Measurements from ENCODE around the gene UNC119B. TPM values are rescaled to one million over a fixed set of nuclear protein-coding genes. Genes with fewer than 3 reads are reported as not detected.

Gene UNC119B
- total and polyA plus RNA-seq, 2 experiments from 2014 or later = 9.9 to 51.3 TPM

GRCh38 chr12:120697344-120697743, 12.9 kb upstream of the UNC119B start:
- H3K4me1 ChIP-seq (ENCODE audit: insufficient read depth) = peaks cover 22% of the 10 kb centered on the region
- Mint-ChIP-seq H3K4me3 (no peak overlapping the region), H3K4me1 (peaks cover 21% of the 10 kb centered on the region), H3K36me3 (ENCODE audit: low read depth) (peaks cover 79% of the 10 kb centered on the region), H3K27me3 (ENCODE audit: insufficient read depth, low read depth, poor library complexity) (peaks cover 3% of the 10 kb centered on the region), H3K27ac (no peak overlapping the region), H3K9me3 (no peaks in the 10 kb centered on the region)
- no peak for ATAC-seq
- no peak overlapping the region for H2AFZ ChIP-seq
- no peaks in the 10 kb centered on the region for H3K9me2 ChIP-seq (ENCODE audit: insufficient read depth)
- no peak for DNase-seq (ENCODE audit: low spot score)
- H3K4me2 ChIP-seq = no peak overlapping the region
- peaks cover 54% of the 10 kb centered on the region for H3K79me2 ChIP-seq (replicated peaks; ENCODE audit: insufficient read depth)
- no peak for TF ChIP-seq ZNF114 (CRISPR knock-in tag; IDR thresholded peaks at IDR 0.05)
- H3K27me3 ChIP-seq (ENCODE audit: insufficient read depth) = no peaks in the 10 kb centered on the region
- H3K4me3 ChIP-seq = no peak overlapping the region
- peaks cover 12% of the 10 kb centered on the region; the same call in 1 of the 2 replicates for H3F3A ChIP-seq (replicated peaks; ENCODE audit: low read depth)
- peaks cover 34% of the 10 kb centered on the region for H4K20me1 ChIP-seq (replicated peaks; ENCODE audit: insufficient read depth)
- H3K36me3 ChIP-seq (ENCODE audit: insufficient read depth) = peaks cover 56% of the 10 kb centered on the region
- no peak overlapping the region for H3K27ac ChIP-seq (ENCODE audit: low read depth)

GRCh38 chr12:120698665-120699064, 11.6 kb upstream of the UNC119B start:
- peaks cover 40% of the 10 kb centered on the region for H4K20me1 ChIP-seq (replicated peaks; ENCODE audit: insufficient read depth)
- H3K27ac ChIP-seq (ENCODE audit: low read depth) = 0 out of 2 replicates have a peak overlapping the region, but pooled peaks have one; percentile 39
- peaks cover 80% of the 10 kb centered on the region for H3K36me3 Mint-ChIP-seq (ENCODE audit: low read depth)
- no peak overlapping the region for H3K4me2 ChIP-seq
- H3K79me2 ChIP-seq (replicated peaks; ENCODE audit: insufficient read depth) = peaks cover 43% of the 10 kb centered on the region
- H3K4me1 ChIP-seq (ENCODE audit: insufficient read depth) = peaks cover 10% of the 10 kb centered on the region
- peak overlapping the region; percentile 51 for H3K27ac Mint-ChIP-seq
- ATAC-seq = no peak
- 0 out of 2 replicates have a peak, but pooled peaks cover 8% of the 10 kb centered on the region for H3F3A ChIP-seq (replicated peaks; ENCODE audit: low read depth)
- H3K9me3 Mint-ChIP-seq = no peaks in the 10 kb centered on the region
- H3K27me3 ChIP-seq (ENCODE audit: insufficient read depth) = no peaks in the 10 kb centered on the region
- H3K4me3 Mint-ChIP-seq = no peak overlapping the region
- peaks cover 56% of the 10 kb centered on the region for H3K36me3 ChIP-seq (ENCODE audit: insufficient read depth)
- H3K9me2 ChIP-seq (ENCODE audit: insufficient read depth) = no peaks in the 10 kb centered on the region
- DNase-seq (ENCODE audit: low spot score) = no peak
- H3K4me1 Mint-ChIP-seq = peaks cover 8% of the 10 kb centered on the region
- no peak overlapping the region for H2AFZ ChIP-seq
- no peak for TF ChIP-seq ZNF462 (CRISPR knock-in tag; IDR thresholded peaks at IDR 0.05)
- TF ChIP-seq ZNF331 (CRISPR knock-in tag; IDR thresholded peaks at IDR 0.05; ENCODE audit: low read depth) = no peak
- TF ChIP-seq, protein P1, sequence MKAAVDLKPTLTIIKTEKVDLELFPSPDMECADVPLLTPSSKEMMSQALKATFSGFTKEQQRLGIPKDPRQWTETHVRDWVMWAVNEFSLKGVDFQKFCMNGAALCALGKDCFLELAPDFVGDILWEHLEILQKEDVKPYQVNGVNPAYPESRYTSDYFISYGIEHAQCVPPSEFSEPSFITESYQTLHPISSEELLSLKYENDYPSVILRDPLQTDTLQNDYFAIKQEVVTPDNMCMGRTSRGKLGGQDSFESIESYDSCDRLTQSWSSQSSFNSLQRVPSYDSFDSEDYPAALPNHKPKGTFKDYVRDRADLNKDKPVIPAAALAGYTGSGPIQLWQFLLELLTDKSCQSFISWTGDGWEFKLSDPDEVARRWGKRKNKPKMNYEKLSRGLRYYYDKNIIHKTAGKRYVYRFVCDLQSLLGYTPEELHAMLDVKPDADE (IDR thresholded peaks at IDR 0.05) = no peak
- TF ChIP-seq STAT1 (IDR thresholded peaks at IDR 0.05; ENCODE audit: unreplicated experiment) = no peak
- TF ChIP-seq, protein P2, sequence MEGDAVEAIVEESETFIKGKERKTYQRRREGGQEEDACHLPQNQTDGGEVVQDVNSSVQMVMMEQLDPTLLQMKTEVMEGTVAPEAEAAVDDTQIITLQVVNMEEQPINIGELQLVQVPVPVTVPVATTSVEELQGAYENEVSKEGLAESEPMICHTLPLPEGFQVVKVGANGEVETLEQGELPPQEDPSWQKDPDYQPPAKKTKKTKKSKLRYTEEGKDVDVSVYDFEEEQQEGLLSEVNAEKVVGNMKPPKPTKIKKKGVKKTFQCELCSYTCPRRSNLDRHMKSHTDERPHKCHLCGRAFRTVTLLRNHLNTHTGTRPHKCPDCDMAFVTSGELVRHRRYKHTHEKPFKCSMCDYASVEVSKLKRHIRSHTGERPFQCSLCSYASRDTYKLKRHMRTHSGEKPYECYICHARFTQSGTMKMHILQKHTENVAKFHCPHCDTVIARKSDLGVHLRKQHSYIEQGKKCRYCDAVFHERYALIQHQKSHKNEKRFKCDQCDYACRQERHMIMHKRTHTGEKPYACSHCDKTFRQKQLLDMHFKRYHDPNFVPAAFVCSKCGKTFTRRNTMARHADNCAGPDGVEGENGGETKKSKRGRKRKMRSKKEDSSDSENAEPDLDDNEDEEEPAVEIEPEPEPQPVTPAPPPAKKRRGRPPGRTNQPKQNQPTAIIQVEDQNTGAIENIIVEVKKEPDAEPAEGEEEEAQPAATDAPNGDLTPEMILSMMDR (conservative IDR thresholded peaks at IDR 0.05; ENCODE audit: low read depth in 2 of 2) = no peak
- TF ChIP-seq NANOG (IDR thresholded peaks at IDR 0.05; ENCODE audit: borderline replicate concordance) = no peak
- no peak for TF ChIP-seq JUNB (IDR thresholded peaks at IDR 0.05; ENCODE audit: unreplicated experiment)
- TF ChIP-seq ZNF114 (CRISPR knock-in tag; IDR thresholded peaks at IDR 0.05) = no peak
- TF ChIP-seq POLR2AphosphoS5 (IDR thresholded peaks at IDR 0.05; ENCODE audit: low read depth) = no peak
- no peak for TF ChIP-seq CREB1 (CRISPR knock-in tag; IDR thresholded peaks at IDR 0.05; ENCODE audit: low read depth)
- TF ChIP-seq EZH2 (IDR thresholded peaks at IDR 0.05; ENCODE audit: low read depth, unreplicated experiment) = no peak
- no peak for TF ChIP-seq EZH2phosphoT487 (IDR thresholded peaks at IDR 0.05; ENCODE audit: unreplicated experiment)
- H3K27me3 Mint-ChIP-seq (ENCODE audit: insufficient read depth, low read depth, poor library complexity) = peaks cover 3% of the 10 kb centered on the region
- H3K4me3 ChIP-seq = no peak overlapping the region
